NCI-H2107 treated with DMSO at 0.1 percent for 48 hours (cell line): Measurements from ENCODE around the gene ANLN.
A peak's percentile ranks its signal among the peaks of the same experiment; 100 is the strongest.

Experiments used
- DNase-seq: peaks from one replicate; lab custom pipeline; 2025; ENCODE audit not compliant: unreplicated experiment; lab: John Stamatoyannopoulos, UW

Gene ANLN

DNA sequence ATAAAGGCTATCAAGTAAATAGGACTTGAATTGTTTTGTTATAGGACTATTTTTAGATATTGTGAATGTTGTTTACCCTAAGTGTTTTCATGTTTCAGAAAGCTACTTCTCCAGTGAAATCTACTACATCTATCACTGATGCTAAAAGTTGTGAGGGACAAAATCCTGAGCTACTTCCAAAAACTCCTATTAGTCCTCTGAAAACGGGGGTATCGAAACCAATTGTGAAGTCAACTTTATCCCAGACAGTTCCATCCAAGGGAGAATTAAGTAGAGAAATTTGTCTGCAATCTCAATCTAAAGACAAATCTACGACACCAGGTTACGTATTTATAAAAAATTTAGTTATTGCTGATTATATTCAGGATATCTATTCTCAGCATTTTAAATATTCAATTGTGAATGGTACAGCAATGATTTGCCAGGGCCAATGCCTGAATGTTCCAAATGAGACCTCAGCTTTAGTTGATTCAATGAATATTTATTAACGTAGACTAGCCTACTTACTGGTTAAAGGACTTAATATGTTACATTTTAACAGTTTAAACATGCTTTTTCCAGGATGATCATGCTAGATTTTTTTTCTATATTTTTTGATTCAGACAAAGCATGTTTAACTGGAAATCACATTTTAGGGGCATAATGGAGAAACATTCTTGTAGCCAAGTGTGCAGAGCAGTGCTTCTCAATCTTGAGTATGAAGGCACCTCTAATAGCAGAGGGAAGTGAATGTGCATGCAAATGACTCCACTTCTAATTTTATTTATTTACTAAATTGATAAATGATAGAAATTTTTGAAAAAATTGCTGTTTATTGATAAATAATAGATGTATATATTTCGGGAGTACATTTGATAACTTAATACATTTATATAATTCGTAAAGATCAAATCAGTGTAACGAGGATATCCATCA is 18.2 kb downstream of the ANLN start:
- DNase-seq = no peak

DNA sequence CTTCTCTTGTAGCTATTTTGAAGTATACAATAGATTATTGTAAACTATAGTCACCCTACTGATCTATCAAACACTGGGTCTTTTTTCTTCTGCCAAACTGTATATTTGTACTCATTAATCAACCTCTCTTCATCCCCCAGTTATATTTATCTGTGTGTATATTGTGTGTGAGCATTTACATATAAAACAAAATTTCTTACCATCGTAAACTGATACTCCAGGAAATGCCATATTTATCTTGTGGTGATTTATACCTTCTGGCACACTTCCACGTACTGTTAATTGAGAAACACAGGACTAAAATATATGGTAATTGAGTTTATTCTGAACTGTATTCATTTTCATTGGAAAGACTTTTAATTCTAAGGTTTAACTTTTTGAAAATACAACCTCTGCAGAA is 18.9 kb downstream of the ANLN start:
- DNase-seq = no peak

DNA sequence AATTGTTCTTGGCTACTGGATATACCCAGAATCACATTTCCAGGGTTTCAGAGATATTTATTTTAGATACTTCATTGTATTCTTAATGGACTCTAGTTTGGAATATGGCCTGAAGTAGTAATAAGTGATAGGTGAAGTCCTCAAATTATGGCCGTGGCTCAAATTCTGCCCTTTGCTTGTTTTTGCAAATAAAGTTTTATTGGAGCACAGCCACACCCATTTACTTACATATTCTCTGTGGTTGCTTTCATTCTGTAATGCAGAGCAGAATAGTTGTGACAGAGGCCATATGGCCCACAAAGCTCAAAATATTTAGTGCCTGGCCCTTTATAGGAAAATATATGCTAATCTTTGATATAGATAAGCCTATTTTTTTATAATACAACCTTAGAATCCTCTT is 19.5 kb downstream of the ANLN start:
- no peak for DNase-seq

DNA sequence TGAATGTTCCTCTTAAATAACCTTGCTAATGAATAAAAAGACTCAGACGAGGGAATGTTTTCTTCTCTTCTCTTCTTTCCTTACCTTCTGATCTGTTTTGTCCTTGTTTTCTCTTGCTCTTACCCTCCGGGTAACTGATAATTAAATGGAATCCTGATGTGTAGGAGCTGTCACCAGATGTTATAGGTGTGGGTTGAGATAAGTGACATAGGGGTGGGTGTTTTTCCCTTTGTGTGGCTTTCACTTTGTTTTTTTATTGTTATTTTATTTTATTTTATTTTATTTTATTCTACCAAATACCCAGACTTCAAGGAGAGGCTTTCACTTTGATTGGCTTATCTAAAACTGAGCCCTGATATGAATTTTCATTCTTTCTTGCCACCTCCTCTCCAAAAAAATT is 25.5 kb downstream of the ANLN start:
- DNase-seq = no peak

DNA sequence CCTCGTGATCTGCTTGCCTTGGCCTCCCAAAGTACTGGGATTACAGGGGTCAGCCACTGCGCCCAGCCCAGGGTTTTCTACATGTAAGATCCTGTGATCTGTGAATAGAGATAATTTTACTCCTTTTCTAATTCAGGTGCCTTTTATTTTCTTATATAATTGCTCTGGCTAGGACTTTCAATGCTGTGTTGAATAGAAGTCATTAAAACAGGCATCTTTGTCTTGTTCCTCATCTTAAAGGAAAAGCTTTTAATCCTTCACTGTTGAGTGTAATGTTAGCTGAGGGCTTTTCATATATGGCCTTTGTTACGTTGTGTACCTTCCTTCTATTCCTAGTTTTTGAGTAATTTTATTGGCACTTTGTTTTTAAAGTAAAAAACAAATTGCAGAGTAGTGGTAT is 26.6 kb downstream of the ANLN start:
- no peak for DNase-seq

DNA sequence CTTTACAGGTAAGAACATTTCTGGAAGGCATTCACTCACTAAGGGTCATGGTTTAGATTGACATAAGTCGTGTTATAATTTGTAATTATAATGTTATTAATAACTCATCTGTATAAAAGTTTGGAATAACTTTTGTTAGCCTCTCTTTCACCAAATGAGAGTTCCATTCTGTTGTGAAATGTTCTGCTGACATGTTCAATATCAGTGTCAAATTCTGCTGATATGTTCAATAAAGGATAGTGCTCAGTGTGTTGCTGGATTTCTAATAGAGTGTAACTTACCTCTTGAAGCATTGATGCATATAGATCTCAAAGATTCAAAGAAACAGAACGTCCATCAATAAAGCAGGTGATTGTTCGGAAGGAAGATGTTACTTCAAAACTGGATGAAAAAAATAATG is 30.6 kb downstream of the ANLN start:
- DNase-seq = no peak

DNA sequence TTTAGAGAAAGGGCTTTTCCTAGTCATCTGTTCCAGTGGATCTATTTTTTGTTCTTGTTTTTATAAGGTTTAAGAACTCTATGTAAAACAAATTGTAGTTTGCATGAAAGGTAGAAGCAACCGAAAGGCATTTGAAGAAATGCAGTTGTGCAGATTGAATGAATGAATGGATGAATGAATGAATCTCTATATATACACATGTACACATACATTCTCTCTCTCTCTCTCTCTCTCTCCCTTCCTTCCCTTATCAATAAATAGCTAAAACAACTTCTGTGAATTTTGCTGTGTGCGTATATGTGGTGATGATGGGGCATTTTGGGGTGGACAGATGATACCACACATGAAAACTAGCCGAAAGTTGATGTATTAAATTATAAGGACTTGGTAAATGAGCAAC is 32.4 kb downstream of the ANLN start:
- DNase-seq = no peak

DNA sequence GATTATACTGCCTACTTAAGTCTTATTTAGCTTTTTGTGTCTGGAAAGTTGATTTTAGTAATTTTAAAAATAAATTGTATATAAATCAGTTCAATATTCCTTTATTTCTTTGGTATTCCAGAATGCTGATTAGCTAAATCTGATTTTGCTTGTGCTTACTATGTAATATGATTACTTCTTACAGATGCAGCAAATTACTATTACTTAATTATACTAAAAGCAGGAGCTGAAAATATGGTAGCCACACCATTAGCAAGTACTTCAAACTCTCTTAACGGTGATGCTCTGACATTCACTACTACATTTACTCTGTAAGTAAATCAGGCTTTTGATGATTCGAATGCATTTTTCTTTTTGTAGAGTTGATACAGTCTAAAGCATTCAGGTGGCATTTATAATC is 34.0 kb downstream of the ANLN start:
- DNase-seq = no peak

DNA sequence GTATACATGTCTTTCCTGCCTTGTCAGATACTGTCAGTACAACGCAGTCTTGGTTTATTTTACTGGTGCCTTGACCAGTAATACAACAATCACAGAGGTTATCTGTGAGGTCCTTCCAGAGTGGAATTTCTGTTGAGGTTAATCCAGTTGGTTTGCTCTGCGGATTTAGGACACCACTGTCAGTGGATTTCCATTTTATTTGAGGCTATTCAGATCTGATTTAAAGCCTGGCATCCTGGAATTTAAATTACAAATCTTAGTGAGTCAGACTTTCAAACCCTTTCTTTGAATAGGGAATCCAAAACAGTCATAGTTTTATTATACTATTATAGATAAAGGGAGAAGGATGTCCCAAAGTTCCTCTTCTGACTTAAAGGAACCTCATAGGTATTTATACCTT is 40.5 kb downstream of the ANLN start:
- no peak for DNase-seq

DNA sequence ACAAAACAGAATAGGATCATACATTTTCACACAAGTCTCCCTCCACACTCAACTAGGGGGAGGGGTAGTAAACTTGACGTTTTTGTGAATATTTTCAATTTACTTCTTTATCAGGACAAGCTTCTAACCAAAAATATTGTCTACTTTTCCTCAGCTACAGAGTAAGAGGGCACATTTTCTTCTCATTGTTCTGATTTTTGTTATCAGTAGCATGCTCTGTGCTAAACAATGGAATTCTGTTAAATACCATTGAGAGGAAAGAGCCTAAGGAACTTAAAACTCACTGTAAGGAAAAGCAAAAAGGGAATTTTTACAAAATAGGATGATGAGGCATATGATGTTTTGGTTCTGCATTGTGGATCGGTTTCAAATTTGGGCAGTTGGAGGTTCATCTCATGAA is 41.2 kb downstream of the ANLN start:
- DNase-seq = no peak

DNA sequence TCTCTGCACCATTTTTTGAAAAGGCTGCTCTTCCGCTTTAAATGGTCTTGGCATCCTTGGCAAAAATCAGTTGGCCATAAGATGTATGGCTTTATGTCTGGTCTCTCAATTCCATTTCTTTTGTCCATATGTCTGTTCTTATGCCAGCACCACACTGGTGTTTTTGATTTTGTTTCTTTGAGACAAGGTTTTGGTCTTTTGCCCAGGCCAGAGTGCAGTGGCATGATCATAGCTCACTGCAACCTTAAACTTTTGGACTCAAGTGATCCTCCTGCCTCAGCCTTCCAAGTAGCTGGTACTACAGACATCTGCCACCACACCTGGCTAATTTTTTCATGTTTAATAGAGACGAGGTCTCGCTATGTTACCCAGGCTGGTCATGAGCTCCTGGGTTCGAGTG is 48.5 kb downstream of the ANLN start:
- no peak for DNase-seq

DNA sequence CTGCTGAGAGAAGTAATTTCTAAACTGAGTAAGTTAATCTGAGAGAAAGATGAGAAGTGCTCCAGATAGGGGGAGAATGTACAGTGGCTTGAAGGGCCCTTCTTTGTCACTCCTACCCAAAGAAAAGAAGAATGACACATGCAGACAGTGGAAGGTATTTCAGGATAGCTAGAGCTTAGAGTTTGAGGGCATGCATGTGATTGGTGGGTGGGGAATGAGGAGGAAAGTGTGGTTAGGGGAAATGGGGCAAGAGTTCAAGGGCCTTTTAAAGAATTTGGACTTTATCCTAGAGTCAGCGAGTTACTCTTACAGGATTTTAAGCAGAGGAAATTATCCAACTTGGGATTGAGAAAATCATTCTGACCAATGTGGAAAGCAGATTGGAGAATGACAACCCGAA is 50.0 kb downstream of the ANLN start:
- DNase-seq = no peak

DNA sequence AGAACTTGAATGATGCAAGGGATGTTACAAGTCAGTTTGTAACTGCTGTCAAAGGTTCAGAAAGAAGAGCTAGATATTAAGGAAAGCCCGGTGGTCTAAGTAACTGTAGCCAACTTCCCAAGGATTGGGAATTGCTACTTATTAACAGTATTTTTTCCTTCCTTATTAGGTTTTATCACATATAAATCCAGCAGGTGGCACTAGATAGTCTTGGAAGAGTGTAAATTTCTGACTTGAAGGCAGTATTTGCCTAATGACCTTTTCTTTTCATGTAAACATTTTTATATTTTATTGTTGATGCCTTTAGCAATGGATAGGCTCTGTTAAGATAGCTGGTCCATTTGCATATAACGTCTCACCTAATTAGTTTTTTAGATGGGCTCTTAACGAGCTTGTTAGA is 51.2 kb downstream of the ANLN start:
- DNase-seq = peak; percentile 5

DNA sequence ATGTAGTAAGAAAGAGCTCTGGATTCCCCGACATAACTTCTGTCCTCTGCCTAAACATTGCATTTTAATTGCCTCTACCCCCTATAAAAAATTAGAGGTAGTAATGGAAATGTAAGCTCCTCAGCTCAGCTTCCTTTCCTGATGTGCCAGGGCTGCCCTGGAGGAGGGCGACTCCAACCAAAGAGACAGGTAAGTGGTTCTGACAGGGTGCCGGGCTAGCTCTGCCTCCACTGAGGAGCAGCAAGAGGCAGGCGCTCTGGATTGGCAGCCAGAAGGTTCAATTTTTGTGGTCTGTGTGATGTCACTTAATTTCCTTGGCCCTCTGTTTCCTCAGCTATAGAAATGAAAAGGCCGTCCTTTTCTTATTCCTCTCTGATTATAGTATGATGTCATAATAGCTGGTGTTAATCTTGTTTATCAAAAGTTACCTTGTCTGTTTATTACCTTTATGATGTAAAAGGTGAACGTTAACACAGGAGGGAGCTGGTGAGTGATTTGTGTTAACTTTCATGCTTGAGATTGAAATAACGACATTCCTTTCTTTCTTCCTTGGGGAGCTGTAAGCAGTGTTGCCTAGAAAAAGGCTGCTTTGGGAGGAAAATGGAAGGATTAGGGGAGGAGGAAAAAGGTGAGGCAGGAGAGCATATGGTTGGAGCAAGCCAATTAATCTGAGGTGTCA is 51.8 kb downstream of the ANLN start:
- DNase-seq = no peak

DNA sequence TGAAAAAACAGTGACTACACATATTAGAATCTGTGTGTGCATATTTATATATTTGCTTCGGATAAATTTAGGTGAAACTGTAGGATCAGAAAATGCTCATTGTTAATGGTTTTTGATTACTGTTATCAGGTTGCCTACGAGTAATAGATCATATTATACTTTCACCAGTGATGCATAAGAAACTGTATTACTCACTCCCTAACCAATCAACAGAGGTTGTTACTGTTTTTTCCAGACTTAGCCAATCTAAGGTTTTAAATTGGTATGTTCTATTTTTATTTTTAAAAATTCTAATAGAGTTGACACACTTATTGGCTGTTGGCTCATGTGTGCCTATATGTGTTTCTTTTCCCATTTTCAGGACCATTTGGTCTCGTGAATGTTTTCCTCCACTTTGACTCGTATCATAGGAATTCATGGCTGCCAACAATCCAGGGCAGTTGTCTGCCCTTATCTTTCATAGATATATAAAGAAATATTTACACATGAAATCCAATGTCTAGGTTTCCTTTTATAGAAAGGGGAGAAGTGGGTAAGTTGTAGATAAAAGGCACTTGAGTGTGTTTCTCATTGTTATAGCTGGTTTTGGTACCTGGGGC is 59.2 kb downstream of the ANLN start:
- no peak for DNase-seq

DNA sequence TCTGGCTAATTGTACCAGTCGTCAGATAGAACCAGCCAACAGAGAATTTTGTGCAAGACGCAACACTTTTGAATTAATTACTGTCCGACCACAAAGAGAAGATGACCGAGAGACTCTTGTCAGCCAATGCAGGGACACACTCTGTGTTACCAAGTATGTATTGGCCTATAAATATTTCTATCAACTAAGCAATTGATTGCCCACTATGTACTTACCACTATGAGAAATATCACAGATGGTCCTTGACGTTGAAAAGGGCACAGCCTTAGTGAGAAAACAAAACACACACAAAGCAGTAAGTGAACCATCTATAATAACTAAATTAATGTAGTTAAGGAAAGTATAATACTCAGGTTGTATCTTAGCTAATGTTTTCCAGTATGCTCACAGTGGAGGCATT is 60.0 kb downstream of the ANLN start:
- DNase-seq = no peak

DNA sequence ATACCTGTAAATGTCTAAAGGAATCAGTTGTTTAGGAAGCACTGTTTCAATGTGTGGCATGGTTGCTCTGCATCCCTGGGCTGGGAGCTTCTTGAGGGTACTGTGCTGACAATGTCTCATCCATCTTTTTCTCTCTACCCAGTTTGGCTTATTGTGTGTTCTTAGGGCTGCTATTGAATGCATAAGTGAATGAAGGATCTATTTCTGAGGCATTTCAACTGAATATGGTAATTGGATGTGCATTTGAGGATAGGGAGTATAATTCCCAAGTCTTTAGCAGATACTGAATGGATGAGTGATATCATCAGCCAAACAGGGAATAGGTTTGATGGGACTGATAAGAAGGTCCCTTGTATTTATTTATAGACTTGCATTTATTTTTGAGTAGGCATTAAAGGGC is 64.1 kb downstream of the ANLN start:
- no peak for DNase-seq

DNA sequence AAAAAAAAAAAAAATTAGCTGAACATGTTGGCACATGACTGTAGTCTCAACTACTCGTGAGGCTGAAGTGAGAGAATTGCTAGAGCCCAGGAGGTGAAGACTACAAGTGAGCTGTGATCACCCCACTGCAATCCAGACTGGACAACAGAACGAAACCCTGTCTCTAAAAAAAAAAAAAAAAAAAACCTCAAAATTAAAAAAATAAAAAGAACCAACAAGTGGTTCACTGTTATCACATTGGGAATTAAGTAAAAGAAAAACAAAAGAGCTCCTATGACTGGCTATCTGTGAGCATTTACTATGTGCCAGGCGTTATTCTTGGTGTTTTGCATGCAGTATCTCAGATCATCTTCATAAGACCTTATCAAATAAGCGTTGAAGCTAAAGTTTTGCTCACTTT is 66.0 kb downstream of the ANLN start:
- no peak for DNase-seq

DNA sequence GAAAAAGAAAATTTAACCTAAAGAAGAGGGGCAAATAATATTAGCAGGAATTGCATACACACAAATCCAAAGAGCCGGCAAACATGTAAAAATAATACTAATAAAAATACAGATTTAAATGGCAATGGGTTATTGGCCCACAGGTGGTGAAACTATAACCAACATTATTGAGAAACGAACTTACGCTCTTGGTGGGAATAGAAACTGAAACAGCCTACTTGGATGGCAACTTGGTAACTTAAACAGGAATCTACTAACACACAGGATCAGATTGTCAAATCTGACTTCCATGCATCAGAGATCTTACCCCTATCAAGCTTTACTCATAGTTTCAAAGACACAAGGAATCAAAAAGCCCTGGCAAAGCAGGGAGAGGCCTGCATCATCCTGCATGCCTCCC is 66.5 kb downstream of the ANLN start:
- no peak for DNase-seq

DNA sequence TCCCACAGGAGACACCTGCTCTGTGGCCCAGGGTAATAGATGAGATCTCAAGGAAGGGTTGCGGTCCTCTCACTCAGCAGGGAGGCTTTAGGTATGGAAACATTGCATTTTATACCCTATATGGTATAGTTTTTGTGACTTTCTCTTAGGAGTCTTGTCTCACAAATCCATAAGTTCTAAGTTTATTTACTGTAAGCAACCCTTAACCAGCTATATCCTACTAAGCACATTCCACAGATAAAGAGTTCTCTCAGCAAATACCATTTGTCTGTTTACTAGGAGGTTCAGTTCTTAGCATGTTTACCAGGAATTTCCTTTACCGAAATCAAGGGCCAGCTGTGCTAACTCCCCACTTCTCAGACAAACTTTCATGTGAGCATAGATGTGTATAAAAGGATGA is 66.9 kb downstream of the ANLN start:
- DNase-seq = no peak

DNA sequence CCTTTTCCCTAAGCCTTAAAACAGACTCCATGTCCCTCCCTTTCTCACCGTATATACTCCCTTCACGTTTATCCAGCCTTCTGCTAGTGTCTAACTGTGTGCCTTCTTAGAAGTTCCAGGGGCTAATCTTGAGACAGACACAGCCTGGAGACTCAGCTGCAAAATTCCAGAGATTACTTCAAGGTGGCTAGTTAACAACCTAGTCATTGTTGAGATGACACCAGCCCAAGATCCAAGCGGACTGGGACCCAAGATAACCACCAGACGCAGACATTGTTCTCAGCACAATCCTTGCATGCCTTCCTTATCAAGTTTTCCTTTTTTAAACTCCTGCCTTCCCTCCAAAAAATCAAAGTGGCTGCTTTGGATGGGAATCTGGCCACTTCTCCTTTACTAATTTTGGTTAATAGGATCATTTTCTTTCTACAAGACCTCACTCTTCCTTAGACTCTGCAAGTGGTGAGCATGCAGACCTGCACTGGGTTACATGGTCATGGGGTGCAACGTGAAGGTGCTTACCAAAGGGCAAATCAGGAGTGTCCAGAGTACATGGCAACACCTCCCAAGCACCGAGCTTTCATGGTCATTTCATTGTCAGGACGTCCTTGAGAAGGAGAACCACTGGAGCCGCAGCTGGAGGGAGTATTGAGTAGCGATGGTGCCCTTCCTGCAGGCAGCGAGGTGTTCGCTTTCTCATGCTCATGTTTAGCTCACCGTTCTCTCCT is 69.7 kb downstream of the ANLN start:
- DNase-seq = no peak
